HEK293T (cell line): ENCODE results near the gene IFNL4.

Experiments
- FOXA1 ChIP-seq: fragments of 450-650 bp; IDR thresholded peaks from 2 replicates; pipeline ENCODE4 v1.6.1; 2016; ENCODE audit warnings: mild to moderate bottlenecking
- TARDBP ChIP-seq: fragments of 450-650 bp; IDR thresholded peaks from 2 replicates; pipeline ENCODE4 v1.6.1; 2016

GRCh38 chr19:39270036-39270871 lies 21.6 kb upstream of the IFNL4 start:
- TF ChIP-seq FOXA1, result no peak
- no peak for TF ChIP-seq TARDBP
